ENCODE data around the gene WDR45B.

GRCh38 chr17:82665891-82666290 is 17.6 kb upstream of the WDR45B start:
- TF ChIP-seq, protein P1, sequence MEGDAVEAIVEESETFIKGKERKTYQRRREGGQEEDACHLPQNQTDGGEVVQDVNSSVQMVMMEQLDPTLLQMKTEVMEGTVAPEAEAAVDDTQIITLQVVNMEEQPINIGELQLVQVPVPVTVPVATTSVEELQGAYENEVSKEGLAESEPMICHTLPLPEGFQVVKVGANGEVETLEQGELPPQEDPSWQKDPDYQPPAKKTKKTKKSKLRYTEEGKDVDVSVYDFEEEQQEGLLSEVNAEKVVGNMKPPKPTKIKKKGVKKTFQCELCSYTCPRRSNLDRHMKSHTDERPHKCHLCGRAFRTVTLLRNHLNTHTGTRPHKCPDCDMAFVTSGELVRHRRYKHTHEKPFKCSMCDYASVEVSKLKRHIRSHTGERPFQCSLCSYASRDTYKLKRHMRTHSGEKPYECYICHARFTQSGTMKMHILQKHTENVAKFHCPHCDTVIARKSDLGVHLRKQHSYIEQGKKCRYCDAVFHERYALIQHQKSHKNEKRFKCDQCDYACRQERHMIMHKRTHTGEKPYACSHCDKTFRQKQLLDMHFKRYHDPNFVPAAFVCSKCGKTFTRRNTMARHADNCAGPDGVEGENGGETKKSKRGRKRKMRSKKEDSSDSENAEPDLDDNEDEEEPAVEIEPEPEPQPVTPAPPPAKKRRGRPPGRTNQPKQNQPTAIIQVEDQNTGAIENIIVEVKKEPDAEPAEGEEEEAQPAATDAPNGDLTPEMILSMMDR (IDR thresholded peaks at IDR 0.05): no peak
- no peak for TF ChIP-seq POLR2A (IDR thresholded peaks at IDR 0.05)
